ENCODE results near the gene HDAC4.
A peak's percentile ranks its signal among the peaks of the same experiment; 100 is the strongest.

Gene HDAC4

DNA sequence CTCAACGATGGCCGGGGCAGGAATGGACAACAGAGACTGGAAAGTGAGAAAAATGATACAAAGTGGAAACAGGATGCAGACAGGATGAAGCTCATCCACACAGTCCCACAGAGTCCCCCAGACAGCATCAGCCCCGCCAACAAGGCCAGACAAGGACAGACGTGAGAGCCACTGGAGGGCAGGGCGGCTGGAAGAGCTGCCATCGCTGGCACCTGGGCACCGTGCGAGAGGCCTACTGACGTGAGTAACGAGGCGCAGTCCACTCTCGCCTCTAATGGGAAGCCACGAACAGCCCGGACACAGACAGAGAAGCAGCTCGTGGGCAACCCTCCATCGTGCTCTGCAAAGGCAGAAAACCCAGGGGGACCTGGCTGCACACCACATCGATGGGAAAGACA, 17.1 kb downstream of the HDAC4 start:
- no peak overlapping the region for H3K9ac ChIP-seq (ENCODE audit: low read depth in 1 of 2, low read length in 2 of 2)
- no peak overlapping the region for H3K4me3 ChIP-seq (ENCODE audit: low read length in 2 of 2)
- no peaks in the 10 kb centered on the region for H3K9me3 ChIP-seq (ENCODE audit: control insufficient read depth in 2 of 2, low read length in 2 of 2)
- no peak overlapping the region for H3K27ac ChIP-seq (ENCODE audit: low read depth in 2 of 2, low read length in 2 of 2)
- no peaks in the 10 kb centered on the region for H3K4me1 ChIP-seq (ENCODE audit: control insufficient read depth in 2 of 2, insufficient read depth in 2 of 2, low read length in 2 of 2)
- H3K36me3 ChIP-seq (ENCODE audit: control insufficient read depth in 2 of 2, insufficient read depth in 2 of 2, low read length in 2 of 2) = no peaks in the 10 kb centered on the region
- H3K27me3 ChIP-seq (ENCODE audit: control insufficient read depth in 2 of 2, insufficient read depth in 2 of 2, low read length in 2 of 2) = no peaks in the 10 kb centered on the region

DNA sequence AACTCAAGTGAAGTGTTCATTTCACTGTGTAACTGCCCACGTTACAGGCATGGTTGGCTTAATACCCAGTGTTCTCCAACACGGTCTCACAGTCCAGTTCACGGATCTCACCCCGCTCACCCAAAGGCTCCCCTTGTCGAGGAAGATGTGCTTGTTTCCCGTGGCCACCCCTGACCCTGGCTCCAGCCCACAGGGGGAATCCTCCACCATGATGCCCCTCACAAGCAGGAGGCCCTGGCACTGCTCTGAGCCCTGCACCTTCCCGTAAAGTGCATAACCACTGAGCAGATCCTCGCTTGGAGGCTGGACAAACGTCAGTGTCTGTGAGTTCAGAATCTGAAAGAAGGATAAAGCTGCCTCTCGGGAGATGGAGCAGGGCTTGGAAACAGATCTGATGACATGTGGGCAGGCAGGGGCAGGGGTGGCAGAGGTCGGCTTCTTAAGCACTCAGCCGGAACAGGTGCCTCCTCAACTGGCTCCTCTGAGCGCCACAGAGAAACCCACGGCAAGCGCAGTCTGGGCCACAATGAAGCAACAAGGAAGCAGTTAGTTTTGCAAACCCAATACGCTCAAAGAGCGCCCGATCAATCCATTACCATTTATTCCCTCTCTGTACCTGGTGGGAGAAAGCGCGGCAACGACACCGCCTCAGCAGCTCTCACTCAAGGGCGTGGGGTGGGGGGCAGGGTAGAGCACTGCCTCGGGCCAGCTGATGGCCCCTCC, 17.6 kb downstream of the HDAC4 start:
- Histone ChIP-seq H3K27me3 (ENCODE audit: control insufficient read depth in 2 of 2, insufficient read depth in 2 of 2, low read length in 2 of 2) (no peaks in the 10 kb centered on the region), H3K4me1 (ENCODE audit: control insufficient read depth in 2 of 2, insufficient read depth in 2 of 2, low read length in 2 of 2) (no peaks in the 10 kb centered on the region), H3K36me3 (ENCODE audit: control insufficient read depth in 2 of 2, insufficient read depth in 2 of 2, low read length in 2 of 2) (no peaks in the 10 kb centered on the region), H3K27ac (ENCODE audit: low read depth in 2 of 2, low read length in 2 of 2) (no peak overlapping the region), H3K4me3 (ENCODE audit: low read length in 2 of 2) (no peak overlapping the region), H3K9ac (ENCODE audit: low read depth in 1 of 2, low read length in 2 of 2) (no peak overlapping the region), H3K9me3 (ENCODE audit: control insufficient read depth in 2 of 2, low read length in 2 of 2) (no peaks in the 10 kb centered on the region)

DNA sequence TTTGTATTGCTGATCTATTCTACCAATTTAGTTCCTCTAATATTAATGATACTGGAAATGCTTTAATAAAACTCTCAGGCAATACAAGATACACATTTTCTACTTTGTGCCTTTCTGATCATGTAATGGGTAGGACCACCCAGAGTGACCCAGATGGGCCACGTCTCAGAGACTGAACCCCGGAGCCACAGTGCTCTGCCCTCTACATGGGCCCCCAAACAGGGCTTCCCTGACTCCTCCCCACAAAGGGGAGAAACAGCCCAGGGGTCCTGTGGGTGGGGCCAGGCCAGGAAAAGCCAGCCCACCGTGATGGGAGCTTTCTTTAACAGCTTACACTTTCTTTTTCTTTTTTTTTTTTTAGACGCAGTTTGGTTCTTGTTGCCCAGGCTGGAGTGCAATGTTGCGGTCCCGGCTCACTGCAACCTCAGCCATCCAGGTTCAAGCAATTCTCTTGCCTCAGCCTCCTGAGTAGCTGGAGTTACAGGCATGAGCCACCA, 18.4 kb downstream of the HDAC4 start:
- H3K4me3 ChIP-seq (ENCODE audit: low read length in 2 of 2) = no peak overlapping the region
- H3K36me3 ChIP-seq (ENCODE audit: control insufficient read depth in 2 of 2, insufficient read depth in 2 of 2, low read length in 2 of 2) = peaks cover 0 to 6% of the 10 kb centered on the region in 2 donors
- no peak overlapping the region for H3K27ac ChIP-seq (ENCODE audit: low read depth in 2 of 2, low read length in 2 of 2)
- H3K4me1 ChIP-seq (ENCODE audit: control insufficient read depth in 2 of 2, insufficient read depth in 2 of 2, low read length in 2 of 2) = no peaks in the 10 kb centered on the region
- H3K9ac ChIP-seq (ENCODE audit: low read depth in 1 of 2, low read length in 2 of 2) = no peak overlapping the region
- no peaks in the 10 kb centered on the region for H3K9me3 ChIP-seq (ENCODE audit: control insufficient read depth in 2 of 2, low read length in 2 of 2)
- no peaks in the 10 kb centered on the region for H3K27me3 ChIP-seq (ENCODE audit: control insufficient read depth in 2 of 2, insufficient read depth in 2 of 2, low read length in 2 of 2)

DNA sequence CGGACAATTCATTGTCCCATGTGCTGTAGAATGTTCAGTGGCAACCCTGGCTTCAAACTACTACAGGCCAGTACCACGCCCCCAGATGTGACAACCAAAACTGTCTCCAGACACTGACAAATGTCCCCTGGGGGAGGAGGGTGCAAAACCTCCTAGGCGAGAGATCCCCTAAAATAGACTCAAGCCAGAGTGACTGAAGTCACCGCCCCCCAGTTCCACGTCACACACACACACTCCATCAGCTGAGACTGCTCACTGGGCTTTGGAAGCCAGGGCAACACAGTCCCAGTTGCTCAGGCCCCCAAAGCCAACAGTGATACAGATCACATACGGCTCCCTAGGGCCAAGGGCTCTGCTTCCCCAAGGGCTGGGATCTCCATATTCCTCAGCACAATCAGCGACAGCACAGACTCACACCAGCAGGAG, 19.1 kb downstream of the HDAC4 start:
- Histone ChIP-seq H3K4me3 (ENCODE audit: low read length in 2 of 2) (no peak overlapping the region), H3K4me1 (ENCODE audit: control insufficient read depth in 2 of 2, insufficient read depth in 2 of 2, low read length in 2 of 2) (no peaks in the 10 kb centered on the region), H3K9ac (ENCODE audit: low read depth in 1 of 2, low read length in 2 of 2) (no peak overlapping the region), H3K36me3 (ENCODE audit: control insufficient read depth in 2 of 2, insufficient read depth in 2 of 2, low read length in 2 of 2) (peaks cover 0 to 7% of the 10 kb centered on the region in 2 donors), H3K27ac (ENCODE audit: low read depth in 2 of 2, low read length in 2 of 2) (no peak overlapping the region), H3K27me3 (ENCODE audit: control insufficient read depth in 2 of 2, insufficient read depth in 2 of 2, low read length in 2 of 2) (no peaks in the 10 kb centered on the region), H3K9me3 (ENCODE audit: control insufficient read depth in 2 of 2, low read length in 2 of 2) (no peaks in the 10 kb centered on the region)

DNA sequence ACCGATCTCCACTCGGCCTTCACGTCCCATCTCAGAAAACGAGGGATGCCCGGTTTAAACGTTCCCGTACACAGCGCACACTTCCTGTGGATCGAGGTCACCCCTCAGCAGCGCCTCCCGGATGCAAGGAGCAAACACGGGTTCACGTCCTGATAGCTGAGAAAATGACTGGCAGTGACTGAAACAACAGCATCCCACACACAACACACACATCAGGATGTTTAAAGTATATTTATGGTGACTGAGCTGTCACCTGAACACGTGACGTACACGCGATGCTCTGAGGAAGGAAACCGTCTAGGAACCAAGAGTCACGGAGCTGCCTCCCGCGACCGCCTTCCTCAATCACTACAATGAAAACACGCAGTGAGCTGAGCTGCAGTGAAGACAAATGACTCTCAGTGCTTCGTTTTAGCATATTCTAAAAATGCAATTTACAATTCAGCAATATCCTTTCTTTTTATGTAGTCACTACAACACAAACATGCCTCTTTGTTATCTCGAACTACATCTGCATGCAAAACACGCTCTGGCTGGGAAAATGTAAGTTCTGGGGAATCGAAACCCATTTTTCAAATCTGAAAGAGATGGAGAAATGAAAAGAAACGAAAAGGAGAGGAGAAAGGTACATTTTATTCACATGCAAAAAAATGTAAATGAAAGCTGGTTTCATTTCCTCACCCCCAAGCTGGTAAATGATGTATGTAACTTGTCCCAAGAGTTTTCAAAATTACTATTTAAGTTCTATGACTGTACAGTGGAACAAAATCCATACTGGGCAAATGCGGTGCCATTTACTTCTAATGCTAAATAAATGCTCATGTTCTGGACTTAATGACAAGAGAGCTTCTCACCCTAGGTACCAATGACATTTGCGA, 19.8 kb downstream of the HDAC4 start:
- peak overlapping the region in 1 of 2 donors; percentile 39 for H3K4me3 ChIP-seq (ENCODE audit: low read length in 2 of 2)
- H3K4me1 ChIP-seq (ENCODE audit: control insufficient read depth in 2 of 2, insufficient read depth in 2 of 2, low read length in 2 of 2) = no peaks in the 10 kb centered on the region
- H3K9ac ChIP-seq (ENCODE audit: low read depth in 1 of 2, low read length in 2 of 2) = no peak overlapping the region
- no peaks in the 10 kb centered on the region for H3K9me3 ChIP-seq (ENCODE audit: control insufficient read depth in 2 of 2, low read length in 2 of 2)
- H3K36me3 ChIP-seq (ENCODE audit: control insufficient read depth in 2 of 2, insufficient read depth in 2 of 2, low read length in 2 of 2) = peaks cover 0 to 7% of the 10 kb centered on the region in 2 donors
- H3K27ac ChIP-seq (ENCODE audit: low read depth in 2 of 2, low read length in 2 of 2) = no peak overlapping the region
- no peaks in the 10 kb centered on the region for H3K27me3 ChIP-seq (ENCODE audit: control insufficient read depth in 2 of 2, insufficient read depth in 2 of 2, low read length in 2 of 2)

- Histone ChIP-seq H3K4me3 (ENCODE audit: low read length in 2 of 2) (no peak overlapping the region), H3K4me1 (ENCODE audit: control insufficient read depth in 2 of 2, insufficient read depth in 2 of 2, low read length in 2 of 2) (no peaks in the 10 kb centered on the region), H3K27ac (ENCODE audit: low read depth in 2 of 2, low read length in 2 of 2) (no peak overlapping the region), H3K36me3 (ENCODE audit: control insufficient read depth in 2 of 2, insufficient read depth in 2 of 2, low read length in 2 of 2) (peaks cover 3 to 7% of the 10 kb centered on the region in 2 donors), H3K27me3 (ENCODE audit: control insufficient read depth in 2 of 2, insufficient read depth in 2 of 2, low read length in 2 of 2) (no peaks in the 10 kb centered on the region), H3K9me3 (ENCODE audit: control insufficient read depth in 2 of 2, low read length in 2 of 2) (no peaks in the 10 kb centered on the region), H3K9ac (ENCODE audit: low read depth in 1 of 2, low read length in 2 of 2) (no peak overlapping the region)
Observed at GRCh38 chr2:239379641-239380170, 21.1 kb downstream of the HDAC4 start.

- Histone ChIP-seq H3K27ac (ENCODE audit: low read depth in 2 of 2, low read length in 2 of 2) (no peak overlapping the region), H3K9me3 (ENCODE audit: control insufficient read depth in 2 of 2, low read length in 2 of 2) (no peaks in the 10 kb centered on the region), H3K9ac (ENCODE audit: low read depth in 1 of 2, low read length in 2 of 2) (no peak overlapping the region), H3K36me3 (ENCODE audit: control insufficient read depth in 2 of 2, insufficient read depth in 2 of 2, low read length in 2 of 2) (peaks cover 3 to 7% of the 10 kb centered on the region in 2 donors), H3K4me3 (ENCODE audit: low read length in 2 of 2) (no peak overlapping the region), H3K27me3 (ENCODE audit: control insufficient read depth in 2 of 2, insufficient read depth in 2 of 2, low read length in 2 of 2) (no peaks in the 10 kb centered on the region), H3K4me1 (ENCODE audit: control insufficient read depth in 2 of 2, insufficient read depth in 2 of 2, low read length in 2 of 2) (no peaks in the 10 kb centered on the region)
Observed at GRCh38 chr2:239378918-239379640, 21.7 kb downstream of the HDAC4 start.

DNA sequence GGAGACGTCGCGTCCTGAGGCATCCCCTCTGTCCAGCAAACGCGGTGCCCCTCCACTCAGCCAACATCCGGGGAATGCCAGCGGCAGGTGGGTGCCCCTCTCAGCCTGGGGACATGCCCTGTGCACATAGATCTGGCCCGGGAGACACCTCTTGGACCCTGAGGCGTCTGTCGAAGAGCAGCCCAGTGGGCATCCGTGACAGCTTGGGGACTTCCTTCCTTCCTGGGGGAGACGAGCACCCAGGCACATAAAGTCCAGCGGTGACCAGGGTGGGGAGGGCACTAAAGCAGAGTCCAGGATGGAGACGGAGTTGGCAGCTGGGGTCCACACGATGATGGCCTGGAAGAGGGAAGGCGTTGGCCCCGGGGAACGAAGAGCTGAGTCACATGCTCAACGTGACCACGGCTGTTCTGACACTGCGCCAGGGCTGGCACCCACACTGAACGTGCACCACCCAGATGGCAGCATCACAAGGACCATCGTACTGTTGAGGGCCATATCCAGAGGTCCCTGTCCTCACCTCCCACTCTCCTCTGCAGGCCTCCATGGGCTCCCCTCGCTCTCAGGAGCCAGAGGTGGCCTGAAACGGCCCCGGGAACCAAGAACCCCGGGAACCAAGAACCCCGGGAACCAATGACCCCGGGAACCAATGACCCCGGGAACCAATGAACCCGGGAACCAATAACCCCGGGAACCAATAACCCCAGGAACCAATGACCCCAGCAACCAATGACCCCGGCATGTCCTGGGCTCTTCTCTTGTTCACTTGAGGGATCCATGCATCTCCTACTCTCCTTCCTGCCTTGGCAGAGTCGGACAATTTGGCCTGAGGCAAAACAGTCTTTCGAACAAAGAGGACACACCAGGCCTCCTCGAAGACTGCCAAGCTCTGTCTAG, 22.6 kb downstream of the HDAC4 start:
- Histone ChIP-seq H3K9ac (ENCODE audit: low read depth in 1 of 2, low read length in 2 of 2) (no peak overlapping the region), H3K27ac (ENCODE audit: low read depth in 2 of 2, low read length in 2 of 2) (no peak overlapping the region), H3K4me1 (ENCODE audit: control insufficient read depth in 2 of 2, insufficient read depth in 2 of 2, low read length in 2 of 2) (no peaks in the 10 kb centered on the region), H3K4me3 (ENCODE audit: low read length in 2 of 2) (no peak overlapping the region), H3K36me3 (ENCODE audit: control insufficient read depth in 2 of 2, insufficient read depth in 2 of 2, low read length in 2 of 2) (peaks cover 3 to 7% of the 10 kb centered on the region in 2 donors), H3K9me3 (ENCODE audit: control insufficient read depth in 2 of 2, low read length in 2 of 2) (no peaks in the 10 kb centered on the region), H3K27me3 (ENCODE audit: control insufficient read depth in 2 of 2, insufficient read depth in 2 of 2, low read length in 2 of 2) (no peaks in the 10 kb centered on the region)

DNA sequence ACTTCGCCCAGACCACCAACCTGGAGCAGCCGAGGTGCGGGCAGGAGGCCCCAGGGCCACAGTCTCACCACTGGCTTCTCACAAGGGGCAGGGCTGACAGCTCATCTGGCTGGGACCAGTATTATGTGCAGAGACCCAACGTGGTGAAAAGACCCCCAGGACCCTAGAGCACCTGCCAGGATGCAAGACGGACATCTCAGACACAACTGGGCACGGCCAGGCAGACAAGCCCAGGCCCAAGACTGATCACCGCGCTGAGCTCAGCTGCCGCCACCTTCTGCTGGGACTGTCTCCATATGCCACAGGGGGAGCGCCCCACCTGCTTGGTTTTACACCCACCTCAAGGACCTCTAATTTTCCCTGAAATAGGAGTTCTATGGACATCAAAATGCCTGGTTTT, 23.2 kb downstream of the HDAC4 start:
- no peaks in the 10 kb centered on the region for H3K4me1 ChIP-seq (ENCODE audit: control insufficient read depth in 2 of 2, insufficient read depth in 2 of 2, low read length in 2 of 2)
- H3K36me3 ChIP-seq (ENCODE audit: control insufficient read depth in 2 of 2, insufficient read depth in 2 of 2, low read length in 2 of 2) = peaks cover 3 to 11% of the 10 kb centered on the region in 2 donors
- no peak overlapping the region for H3K9ac ChIP-seq (ENCODE audit: low read depth in 1 of 2, low read length in 2 of 2)
- H3K27ac ChIP-seq (ENCODE audit: low read depth in 2 of 2, low read length in 2 of 2) = no peak overlapping the region
- no peaks in the 10 kb centered on the region for H3K27me3 ChIP-seq (ENCODE audit: control insufficient read depth in 2 of 2, insufficient read depth in 2 of 2, low read length in 2 of 2)
- H3K9me3 ChIP-seq (ENCODE audit: control insufficient read depth in 2 of 2, low read length in 2 of 2) = no peaks in the 10 kb centered on the region
- no peak overlapping the region for H3K4me3 ChIP-seq (ENCODE audit: low read length in 2 of 2)
